K562 (cell line): ENCODE measurements around the gene C17orf113. TPM values are rescaled to one million over a fixed set of nuclear protein-coding genes. Genes with fewer than 3 reads are reported as not detected.

Experiments used
- ATAC-seq: fragments of 200-7000 bp; cut with Tn5 transposase; 3 replicates; pipeline ENCODE4 v1.9.1; 2020; ENCODE audit warnings: moderate library complexity
- BruUV-seq: library from RNA; stranded (reverse); fragments of 400-500 nt; replicated peaks from 2 replicates; lab custom pipeline; 2021; lab: Mats Ljungman, UMichigan
- CTCF ChIA-PET: fragments of 300-600 bp; formaldehyde crosslinking; extraction: SDS; loops from one replicate; lab custom pipeline; 2021; ENCODE audit warnings: low intra/inter-chr PET ratio; lab: Yijun Ruan, JAX
- POLR2A ChIA-PET: fragments of 300-600, 350-650 bp; sonication (Branson Sonifier 250); formaldehyde crosslinking; extraction: SDS; loops from one replicate; lab custom pipeline; 2021; ENCODE audit warnings: antibody characterized with exemption, inconsistent platforms; lab: Yijun Ruan, JAX
- DNase-seq, 4 experiments: peaks; one replicate each; pipeline versions ENCODE4 v3.0.0 to v3.0.0-alpha.2; 2011 to 2018; ENCODE audit warnings: low spot score in 3 of 4, mixed read lengths in 3 of 4; ENCODE audit errors: extremely low read depth in 1 of 4
- FAIRE-seq: peaks from 2 replicates; lab custom pipeline; 2011; peaks lifted over from hg19 to GRCh38; lab: Jason Lieb, UNC
- H2AFZ ChIP-seq: 2 replicates; pipeline ENCODE4 v1.6.0; 2011; ENCODE audit warnings: low read depth, low read length, control low read depth, inconsistent platforms
- H3K27ac ChIP-seq: fragments of 200-600 bp; 3 replicates; pipeline ENCODE4 v1.8.0; 2011; ENCODE audit warnings: low read depth, mild to moderate bottlenecking, control low read depth, inconsistent platforms, low read length, moderate library complexity, mixed read lengths; ENCODE audit errors: extremely low read depth
- H3K27me3 ChIP-seq, 2 experiments: fragments of 300-600 bp in 1 of 2; 2 replicates in 1 of 2; 3 replicates in 1 of 2; pipeline versions ENCODE4 v1.6.0 to v1.8.0; 2011; ENCODE audit warnings: inconsistent platforms in 2 of 2, low read length in 2 of 2, mild to moderate bottlenecking in 1 of 2, mixed read lengths in 1 of 2, moderate library complexity in 1 of 2; ENCODE audit not compliant: control insufficient read depth in 2 of 2, insufficient read depth in 2 of 2
- H3K36me3 ChIP-seq: fragments of 300-600 bp; 3 replicates; pipeline ENCODE4 v1.8.0; 2011; ENCODE audit warnings: mild to moderate bottlenecking, low read length, inconsistent platforms; ENCODE audit not compliant: control insufficient read depth, insufficient read depth
- H3K4me1 ChIP-seq, 2 experiments: fragments of 200-600 bp in 1 of 2; replicated peaks in 1 of 2; 2 replicates in 1 of 2; 3 replicates in 1 of 2; pipeline versions ENCODE4 v1.5.1 to v1.8.0; 2011; ENCODE audit warnings: inconsistent platforms in 2 of 2, low read length in 2 of 2, mild to moderate bottlenecking in 1 of 2, mixed read lengths in 1 of 2, moderate library complexity in 1 of 2; ENCODE audit not compliant: control insufficient read depth in 2 of 2, insufficient read depth in 2 of 2
- H3K4me2 ChIP-seq: 2 replicates; pipeline ENCODE4 v1.6.1; 2011; ENCODE audit warnings: low read length, control low read depth, inconsistent platforms, mixed read lengths; ENCODE audit not compliant: insufficient read depth
- H3K4me3 ChIP-seq: fragments of 200-600 bp; sonication (generic), shearing (Covaris generic); 2 replicates; pipeline ENCODE4 v1.5.1; 2016; ENCODE audit warnings: control low read depth, inconsistent platforms
- H3K79me2 ChIP-seq: fragments of 200-600 bp; 3 replicates; pipeline ENCODE4 v1.8.0; 2011; ENCODE audit warnings: low read length, inconsistent platforms; ENCODE audit not compliant: control insufficient read depth, insufficient read depth
- H3K9ac ChIP-seq, 2 experiments: 2 replicates each; pipeline versions ENCODE4 v1.6.0 to v1.6.1; 2011; ENCODE audit warnings: low read depth in 2 of 2, low read length in 2 of 2, control low read depth in 1 of 2, inconsistent platforms in 1 of 2, mild to moderate bottlenecking in 1 of 2, mixed read lengths in 1 of 2; ENCODE audit not compliant: insufficient read depth in 1 of 2
- H3K9me1 ChIP-seq: one replicate; pipeline ENCODE4 v1.6.0; 2011; ENCODE audit warnings: inconsistent platforms, mild to moderate bottlenecking, low read length, moderate library complexity; ENCODE audit not compliant: control insufficient read depth, insufficient read depth
- H3K9me3 ChIP-seq: replicated peaks from 2 replicates; pipeline ENCODE4 v1.5.1; 2011; ENCODE audit warnings: low read depth, low read length, inconsistent platforms; ENCODE audit not compliant: control insufficient read depth, insufficient read depth
- H4K20me1 ChIP-seq: replicated peaks from 2 replicates; pipeline ENCODE4 v1.6.1; 2011; ENCODE audit warnings: low read length, inconsistent platforms, mixed read lengths; ENCODE audit not compliant: control insufficient read depth, insufficient read depth
- CC2D1A ChIP-seq: fragments of 450-650 bp; IDR thresholded peaks from 2 replicates; pipeline ENCODE4 v1.6.1; 2017; ENCODE audit warnings: mild to moderate bottlenecking
- CHCHD3 ChIP-seq: fragments of 250-450 bp; sonication (Bioruptor Pico); IDR thresholded peaks from 2 replicates; pipeline ENCODE4 v2.1.2; 2022; ENCODE audit warnings: mild to moderate bottlenecking
- FOXJ2 ChIP-seq: fragments of 200-800 bp; sonication (Bioruptor generic); IDR thresholded peaks from 2 replicates; pipeline ENCODE4 v1.6.1; 2016; ENCODE audit warnings: missing genetic modification characterization, missing compliant biosample characterization
- HEY1 ChIP-seq: fragments of 250-450 bp; sonication (Bioruptor Pico); IDR thresholded peaks from 2 replicates; pipeline ENCODE4 v1.5.0; 2020; ENCODE audit warnings: mild to moderate bottlenecking, moderate library complexity, borderline replicate concordance
- JUNB ChIP-seq: fragments of 450-650 bp; formaldehyde crosslinking; conservative IDR thresholded peaks from 2 replicates; pipeline ENCODE4 v1.4.0; 2020; ENCODE audit warnings: mild to moderate bottlenecking
- MEF2A ChIP-seq: IDR thresholded peaks from 2 replicates; pipeline ENCODE4 v1.6.1; 2011; ENCODE audit warnings: low read depth, mild to moderate bottlenecking, low read length, moderate library complexity; ENCODE audit not compliant: control insufficient read depth
- NONO ChIP-seq, 2 experiments: fragments of 200-400 bp in 1 of 2; fragments of 450-650 bp in 1 of 2; formaldehyde crosslinking in 1 of 2; IDR thresholded peaks; 2 replicates each; pipeline ENCODE4 v1.6.1; 2017; ENCODE audit warnings: low read depth in 2 of 2, mild to moderate bottlenecking in 2 of 2, moderate library complexity in 2 of 2, low read length in 1 of 2
- PHF8 ChIP-seq: fragments of 200-600 bp; sonication (generic); IDR thresholded peaks from 2 replicates; pipeline ENCODE4 v1.6.1; 2012; ENCODE audit warnings: mixed run types, mild to moderate bottlenecking, inconsistent platforms, low read length, moderate library complexity, borderline replicate concordance
- SMARCE1 ChIP-seq: fragments of 450-650 bp; IDR thresholded peaks from 2 replicates; pipeline ENCODE4 v1.7.1; 2016; ENCODE audit warnings: mild to moderate bottlenecking
- TAF9B ChIP-seq: fragments of 450-650 bp; IDR thresholded peaks from 2 replicates; pipeline ENCODE4 v1.6.1; 2018; ENCODE audit warnings: mild to moderate bottlenecking; ENCODE audit not compliant: partially characterized antibody
- TEAD1 ChIP-seq, 2 experiments: fragments of 450-650 bp in 1 of 2; sonication (generic) in 1 of 2; formaldehyde crosslinking; IDR thresholded peaks; 2 replicates each; pipeline versions ENCODE4 v1.4.0 to v1.8.0; 2020 to 2022; ENCODE audit warnings: mild to moderate bottlenecking in 2 of 2, missing genetic modification reagents in 1 of 2
- WHSC1 ChIP-seq: IDR thresholded peaks from one replicate; pipeline ENCODE4 v1.6.1; 2012; ENCODE audit warnings: low read length, control low read depth, inconsistent platforms
- ZKSCAN1 ChIP-seq: fragments of 150-350 bp; IDR thresholded peaks from 2 replicates; pipeline ENCODE4 v1.6.1; 2016; ENCODE audit warnings: low read depth, low read length
- ZNF253 ChIP-seq: fragments of 250-450 bp; sonication (Bioruptor Pico); conservative IDR thresholded peaks from 2 replicates; pipeline ENCODE4 v1.6.1; 2021; ENCODE audit warnings: mild to moderate bottlenecking
- WGBS: fragments of 100-300 bp; shearing (Covaris generic); methylation state at CpG from one replicate; pipeline ENCODE4 v1.1.6; 2016; ENCODE audit warnings: low coverage, mixed read lengths; ENCODE audit not compliant: insufficient coverage; ENCODE audit errors: missing lambda C conversion rate; 5-methylcytosine and 5-hydroxymethylcytosine counted together
- in situ Hi-C: fragments of 300-500 bp; cut with MboI; formaldehyde crosslinking; loops from 4 replicates; pipeline ENCODE4 v1.15.0; 2018; ENCODE audit warnings: inconsistent platforms, mixed read lengths
- intact Hi-C: fragments of 100-400 bp; cut with micrococcal nuclease; formaldehyde crosslinking; loops from 2 replicates; pipeline ENCODE4 v1.14.2; 2022
- polyA plus RNA-seq, 8 experiments: library from polyadenylated mRNA; depleted of rRNA in 4 of 8; stranded (reverse) in 5 of 8; unstranded in 3 of 8; fragments of >200 nt; fragmentation: Nextera tagmentation in 2 of 8; fragmentation: Illumina TruSeq in 1 of 8; extraction: Ambion mirVana in 2 of 8; extraction: Trizol in 1 of 8; gene quantifications; 2 replicates each; pipeline versions ENCODE4 v1.2.1 to v1.2.3, GENCODE V29; 2011 to 2014; ENCODE audit warnings: inconsistent platforms in 1 of 8, missing spikeins in 1 of 8
- total RNA-seq, 7 experiments: library from RNA; depleted of rRNA in 6 of 7; stranded (reverse); fragments of >200 nt in 6 of 7; fragmentation: Illumina TruSeq in 2 of 7; extraction: Trizol in 2 of 7; gene quantifications; 2 replicates each; pipeline versions ENCODE4 v1.2.1 to v1.2.3, GENCODE V29; 2011 to 2021; ENCODE audit warnings: low replicate concordance in 1 of 7
- TF ChIP-seq, protein P1 (sequence below): sonication (generic); formaldehyde crosslinking; IDR thresholded peaks from 2 replicates; pipeline ENCODE4 v1.8.1; 2023; ENCODE audit warnings: missing genetic modification reagents, mild to moderate bottlenecking, borderline replicate concordance
- TF ChIP-seq, protein P2 (sequence below): fragments of 450-650 bp; formaldehyde crosslinking; IDR thresholded peaks from 2 replicates; pipeline ENCODE4 v1.4.0; 2020; ENCODE audit warnings: mild to moderate bottlenecking, mixed read lengths

C17orf113 gene
- total and polyA plus RNA-seq, 9 of the 15 experiments (the other 6 are each of a cell fraction or from before 2014, with no cell fraction given) = 0.10 to 1.2 (median 0.31) TPM

DNA sequence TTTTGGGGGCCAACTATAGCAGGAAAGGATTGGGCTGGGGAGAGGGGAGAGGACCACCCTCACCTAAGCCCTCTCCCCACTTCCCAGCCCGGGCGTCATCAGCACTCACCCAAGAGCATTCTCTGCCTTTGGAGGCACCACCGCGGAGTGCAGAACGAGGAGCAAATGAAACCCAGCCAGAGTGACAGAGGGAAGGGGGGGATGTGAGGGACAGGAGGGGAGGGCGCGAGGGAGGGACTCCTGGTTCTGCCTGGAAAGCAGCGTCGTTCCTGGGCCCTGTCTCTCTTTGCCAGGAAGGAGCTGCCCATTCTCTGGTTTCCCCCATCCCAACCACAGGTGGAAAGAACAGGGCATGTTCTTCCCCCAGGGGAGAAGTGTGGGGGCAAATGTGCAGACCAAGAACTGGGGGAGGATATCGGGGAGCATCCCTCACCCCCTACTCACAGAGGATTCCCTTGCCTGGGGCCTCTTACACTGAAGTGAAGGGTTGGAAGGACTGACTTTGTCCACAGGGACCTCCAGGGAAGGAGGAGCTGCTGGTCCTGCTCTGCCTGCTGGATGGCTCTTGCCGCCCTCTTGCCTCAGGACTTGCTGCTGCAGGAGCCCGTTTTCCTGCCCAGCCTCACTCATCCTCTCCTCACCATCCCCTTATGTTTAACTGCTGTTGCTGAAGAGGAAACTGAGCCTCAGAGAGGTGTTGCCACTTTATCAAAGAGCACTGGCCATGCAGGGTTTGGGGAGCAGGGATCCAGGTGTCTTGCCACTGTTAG lies 3.5 kb upstream of the C17orf113 start:
- H3K9me3 ChIP-seq = no peaks in the 10 kb centered on the region
- intact Hi-C loops = no loop called here
- no peaks in the 10 kb centered on the region for H3K36me3 ChIP-seq
- H2AFZ ChIP-seq = no peak overlapping the region
- ChIA-PET POLR2A (interaction anchor here (0.9 to 1.0 kb wide), 2 partner anchors 27 to 36 kb away, joined by 3 to 4 read pairs; no protein-coding TSS in a partner anchor), CTCF (no interaction called here)
- no peak overlapping the region for H3K4me2 ChIP-seq
- no peak for FAIRE-seq
- H3K9me1 ChIP-seq = no peaks in the 10 kb centered on the region
- in situ Hi-C loops = no loop called here
- H3K4me1 ChIP-seq = peaks cover 3 to 18% of the 10 kb centered on the region in 2 experiments; a peak in 3 of 5 replicates
- H3K27me3 ChIP-seq = peaks cover 10 to 49% of the 10 kb centered on the region in 2 experiments; a peak in 4 of 5 replicates
- H3K27ac ChIP-seq = no peak overlapping the region
- no peak overlapping the region for H3K4me3 ChIP-seq
- 3% methylated on average over 10 of the region's 12 CpGs for WGBS
- H4K20me1 ChIP-seq = no peaks in the 10 kb centered on the region
- H3K79me2 ChIP-seq = no peaks in the 10 kb centered on the region
- peak overlapping the region in 1 of 2 experiments; percentile 41; a peak in 1 of 4 replicates for H3K9ac ChIP-seq
- no peak for ATAC-seq
- BruUV-seq = no TSS peak
- DNase-seq = no peak
- no peak for TF ChIP-seq PHF8
- TF ChIP-seq JUNB (CRISPR knock-in tag) = no peak
- TF ChIP-seq CC2D1A = no peak
- no peak for TF ChIP-seq ZNF253 (CRISPR knock-in tag)
- no peak for TF ChIP-seq CHCHD3
- TF ChIP-seq ZKSCAN1 = no peak
- TF ChIP-seq WHSC1 = no peak
- TF ChIP-seq TAF9B = no peak
- no peak for TF ChIP-seq TEAD1 (CRISPR knock-in tag; IDR thresholded peaks at IDR 0.05)
- TF ChIP-seq, protein P1, sequence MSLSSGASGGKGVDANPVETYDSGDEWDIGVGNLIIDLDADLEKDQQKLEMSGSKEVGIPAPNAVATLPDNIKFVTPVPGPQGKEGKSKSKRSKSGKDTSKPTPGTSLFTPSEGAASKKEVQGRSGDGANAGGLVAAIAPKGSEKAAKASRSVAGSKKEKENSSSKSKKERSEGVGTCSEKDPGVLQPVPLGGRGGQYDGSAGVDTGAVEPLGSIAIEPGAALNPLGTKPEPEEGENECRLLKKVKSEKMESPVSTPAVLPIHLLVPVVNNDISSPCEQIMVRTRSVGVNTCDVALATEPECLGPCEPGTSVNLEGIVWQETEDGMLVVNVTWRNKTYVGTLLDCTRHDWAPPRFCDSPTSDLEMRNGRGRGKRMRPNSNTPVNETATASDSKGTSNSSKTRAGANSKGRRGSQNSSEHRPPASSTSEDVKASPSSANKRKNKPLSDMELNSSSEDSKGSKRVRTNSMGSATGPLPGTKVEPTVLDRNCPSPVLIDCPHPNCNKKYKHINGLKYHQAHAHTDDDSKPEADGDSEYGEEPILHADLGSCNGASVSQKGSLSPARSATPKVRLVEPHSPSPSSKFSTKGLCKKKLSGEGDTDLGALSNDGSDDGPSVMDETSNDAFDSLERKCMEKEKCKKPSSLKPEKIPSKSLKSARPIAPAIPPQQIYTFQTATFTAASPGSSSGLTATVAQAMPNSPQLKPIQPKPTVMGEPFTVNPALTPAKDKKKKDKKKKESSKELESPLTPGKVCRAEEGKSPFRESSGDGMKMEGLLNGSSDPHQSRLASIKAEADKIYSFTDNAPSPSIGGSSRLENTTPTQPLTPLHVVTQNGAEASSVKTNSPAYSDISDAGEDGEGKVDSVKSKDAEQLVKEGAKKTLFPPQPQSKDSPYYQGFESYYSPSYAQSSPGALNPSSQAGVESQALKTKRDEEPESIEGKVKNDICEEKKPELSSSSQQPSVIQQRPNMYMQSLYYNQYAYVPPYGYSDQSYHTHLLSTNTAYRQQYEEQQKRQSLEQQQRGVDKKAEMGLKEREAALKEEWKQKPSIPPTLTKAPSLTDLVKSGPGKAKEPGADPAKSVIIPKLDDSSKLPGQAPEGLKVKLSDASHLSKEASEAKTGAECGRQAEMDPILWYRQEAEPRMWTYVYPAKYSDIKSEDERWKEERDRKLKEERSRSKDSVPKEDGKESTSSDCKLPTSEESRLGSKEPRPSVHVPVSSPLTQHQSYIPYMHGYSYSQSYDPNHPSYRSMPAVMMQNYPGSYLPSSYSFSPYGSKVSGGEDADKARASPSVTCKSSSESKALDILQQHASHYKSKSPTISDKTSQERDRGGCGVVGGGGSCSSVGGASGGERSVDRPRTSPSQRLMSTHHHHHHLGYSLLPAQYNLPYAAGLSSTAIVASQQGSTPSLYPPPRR (CRISPR knock-in tag) = no peak
- no peak for TF ChIP-seq MEF2A
- TF ChIP-seq, protein P2, sequence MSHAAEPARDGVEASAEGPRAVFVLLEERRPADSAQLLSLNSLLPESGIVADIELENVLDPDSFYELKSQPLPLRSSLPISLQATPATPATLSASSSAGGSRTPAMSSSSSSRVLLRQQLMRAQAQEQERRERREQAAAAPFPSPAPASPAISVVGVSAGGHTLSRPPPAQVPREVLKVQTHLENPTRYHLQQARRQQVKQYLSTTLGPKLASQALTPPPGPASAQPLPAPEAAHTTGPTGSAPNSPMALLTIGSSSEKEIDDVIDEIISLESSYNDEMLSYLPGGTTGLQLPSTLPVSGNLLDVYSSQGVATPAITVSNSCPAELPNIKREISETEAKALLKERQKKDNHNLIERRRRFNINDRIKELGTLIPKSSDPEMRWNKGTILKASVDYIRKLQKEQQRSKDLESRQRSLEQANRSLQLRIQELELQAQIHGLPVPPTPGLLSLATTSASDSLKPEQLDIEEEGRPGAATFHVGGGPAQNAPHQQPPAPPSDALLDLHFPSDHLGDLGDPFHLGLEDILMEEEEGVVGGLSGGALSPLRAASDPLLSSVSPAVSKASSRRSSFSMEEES = no peak
- TF ChIP-seq HEY1 (CRISPR knock-in tag) = no peak
- TF ChIP-seq FOXJ2 (tag) = no peak
- TF ChIP-seq SMARCE1 = no peak
- no peak for TF ChIP-seq NONO (IDR thresholded peaks at IDR 0.05; ENCODE audit: low read depth in 2 of 2, low read length in 1 of 2)
